Testis (tissue), 3 donors: ENCODE measurements around the gene CMKLR1. TPM values are rescaled to one million over a fixed set of nuclear protein-coding genes. Genes with fewer than 3 reads are reported as not detected.

ENCODE experiments used
- DNase-seq: peaks from one replicate; pipeline ENCODE4 v3.0.0-alpha.2; 2019
- H3K27ac ChIP-seq, 2 donors: fragments of 200-600 bp; sonication (generic); one replicate each; pipeline ENCODE4 v1.5.1; 2019
- H3K27me3 ChIP-seq: fragments of 200-600 bp; sonication (generic); one replicate; pipeline ENCODE4 v1.5.1; 2019
- H3K36me3 ChIP-seq: fragments of 200-600 bp; sonication (generic); one replicate; pipeline ENCODE4 v1.5.1; 2017; ENCODE audit warnings: low read depth; ENCODE audit errors: missing control alignments
- H3K4me1 ChIP-seq: fragments of 200-600 bp; sonication (generic); one replicate; pipeline ENCODE4 v1.5.1; 2019
- H3K4me3 ChIP-seq, 2 donors: fragments of 200-600 bp; sonication (generic); one replicate each; pipeline ENCODE4 v1.5.1; 2017 to 2019
- H3K9me3 ChIP-seq: fragments of 200-600 bp; sonication (generic); one replicate; pipeline ENCODE4 v1.5.1; 2017
- CTCF ChIP-seq, 3 experiments: fragments of 450-650 bp in 2 of 3; fragments of 200-600 bp in 1 of 3; sonication (generic) in 1 of 3; IDR thresholded peaks; one replicate each; pipeline ENCODE4 v1.5.1; 2016 to 2019; ENCODE audit warnings: antibody characterized with exemption in 3 of 3, mild to moderate bottlenecking in 2 of 3, moderate library complexity in 1 of 3
- POLR2A ChIP-seq: fragments of 450-650 bp; IDR thresholded peaks from one replicate; pipeline ENCODE4 v1.6.1; 2017; ENCODE audit warnings: antibody characterized with exemption, mild to moderate bottlenecking, moderate library complexity
- WGBS, 2 donors: methylation state at CpG; one replicate each; pipeline ENCODE4 v1.1.5; 2018; 5-methylcytosine and 5-hydroxymethylcytosine counted together
- intact Hi-C: fragments of 100-400 bp; cut with DNase I; formaldehyde crosslinking; loops from one replicate; pipeline ENCODE4 v1.15.1; 2023; ENCODE audit warnings: low total_unique reads
- polyA plus RNA-seq: library from polyadenylated mRNA; stranded (reverse); fragments of 350-450 nt; fragmentation: Illumina TruSeq; extraction: RNeasy Lipid Tissue Mini Kit (QIAGEN cat#74804); gene quantifications from one replicate; pipeline ENCODE4 v1.2.3, GENCODE V29; 2014; ENCODE audit warnings: low read depth, low replicate concordance; ENCODE audit not compliant: insufficient read depth
- total RNA-seq, 2 donors: library from RNA; depleted of rRNA; stranded (reverse); fragments of >200 nt; gene quantifications; one replicate each; pipeline ENCODE4 v1.2.3, GENCODE V29; 2016

CMKLR1 gene
- total and polyA plus RNA-seq, 3 donors from 2014 or later = 2.4 to 9.5 (median 4.8) TPM

- intact Hi-C loops = no loop called here
- Histone ChIP-seq H3K4me1 (peaks cover 5% of the 10 kb centered on the region), H3K27ac (no peak overlapping the region), H3K36me3 (no peaks in the 10 kb centered on the region), H3K4me3 (no peak overlapping the region), H3K9me3 (no peaks in the 10 kb centered on the region), H3K27me3 (no peaks in the 10 kb centered on the region)
- no peak for DNase-seq
- TF ChIP-seq POLR2A = no peak
- TF ChIP-seq CTCF (IDR thresholded peaks at IDR 0.05) = no peak
- 91 to 97% methylated on average over 2 of the region's 2 CpGs for WGBS, 2 donors
These were observed 16.1 kb downstream of the CMKLR1 start for GRCh38 chr12:108322998-108323397.

DNA sequence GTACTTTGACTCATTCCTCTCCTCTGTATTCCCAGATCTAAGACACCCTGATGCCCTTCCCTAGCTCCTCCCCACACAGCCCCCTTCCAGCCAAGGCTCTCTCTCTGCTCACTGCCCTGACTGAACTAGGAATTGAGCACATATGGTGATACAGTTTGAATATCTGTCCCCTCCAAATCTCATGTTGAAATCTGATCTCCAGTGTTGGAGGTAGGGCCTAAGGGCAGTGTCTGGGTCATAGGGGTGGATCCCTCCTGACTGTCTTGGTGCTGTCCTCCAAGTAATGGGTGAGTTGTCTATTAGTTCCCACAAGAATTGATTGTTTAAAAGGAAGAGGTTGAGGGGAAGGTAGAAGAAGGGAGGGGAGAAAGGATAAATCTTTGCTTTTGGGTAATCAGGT is 17.4 kb downstream of the CMKLR1 start:
- Histone ChIP-seq H3K36me3 (no peaks in the 10 kb centered on the region), H3K27ac (no peak overlapping the region), H3K4me1 (no peaks in the 10 kb centered on the region), H3K9me3 (no peaks in the 10 kb centered on the region), H3K27me3 (no peaks in the 10 kb centered on the region), H3K4me3 (no peak overlapping the region)
- TF ChIP-seq CTCF (IDR thresholded peaks at IDR 0.05) (no peak), POLR2A (no peak)
- intact Hi-C loops = no loop called here
- DNase-seq = no peak

GRCh38 chr12:108320507-108321293 is 18.4 kb downstream of the CMKLR1 start:
- Histone ChIP-seq H3K36me3 (no peaks in the 10 kb centered on the region), H3K4me1 (no peaks in the 10 kb centered on the region), H3K4me3 (no peak overlapping the region), H3K9me3 (no peaks in the 10 kb centered on the region), H3K27me3 (no peaks in the 10 kb centered on the region), H3K27ac (no peak overlapping the region)
- intact Hi-C loops = no loop called here
- no peak for DNase-seq
- no peak for TF ChIP-seq CTCF (IDR thresholded peaks at IDR 0.05)
- no peak for TF ChIP-seq POLR2A
- 54 to 73% methylated on average over 4 of the region's 4 CpGs for WGBS, 2 donors

GRCh38 chr12:108319277-108320234 is 19.6 kb downstream of the CMKLR1 start:
- TF ChIP-seq CTCF (IDR thresholded peaks at IDR 0.05) (no peak), POLR2A (no peak)
- Histone ChIP-seq H3K27ac (no peak overlapping the region), H3K36me3 (no peaks in the 10 kb centered on the region), H3K27me3 (no peaks in the 10 kb centered on the region), H3K4me1 (no peaks in the 10 kb centered on the region), H3K9me3 (no peaks in the 10 kb centered on the region), H3K4me3 (no peak overlapping the region)
- 80 to 83% methylated on average over 2 of the region's 2 CpGs for WGBS, 2 donors
- DNase-seq = no peak
- intact Hi-C loops = no loop called here
